SK-N-SH (cell line): Measurements from ENCODE around the gene ZNF248. TPM values are rescaled to one million over a fixed set of nuclear protein-coding genes. Genes with fewer than 3 reads are reported as not detected.

ENCODE experiments used
- CTCF ChIA-PET: fragments of 300-600, 350-600 bp; formaldehyde crosslinking; extraction: SDS; loops from one replicate; lab custom pipeline; 2021; lab: Yijun Ruan, JAX
- POLR2A ChIA-PET: fragments of 350-600 bp; sonication (Branson Sonifier 250); formaldehyde crosslinking; extraction: SDS; loops from one replicate; lab custom pipeline; 2020; ENCODE audit warnings: antibody characterized with exemption, inconsistent platforms; lab: Yijun Ruan, JAX
- DNase-seq: peaks from one replicate; pipeline ENCODE4 v3.0.0; 2012
- H2AFZ ChIP-seq: fragments of 200-600 bp; sonication (generic); 2 replicates; pipeline ENCODE4 v1.8.1; 2016; ENCODE audit warnings: antibody characterized with exemption, mild to moderate bottlenecking, low read depth
- H3F3A ChIP-seq: fragments of 200-600 bp; sonication (generic); replicated peaks from 2 replicates; pipeline ENCODE3; 2016; ENCODE audit warnings: antibody characterized with exemption, mild to moderate bottlenecking; ENCODE audit not compliant: insufficient read depth
- H3K27ac ChIP-seq, 2 experiments: fragments of 200-500 bp in 1 of 2; fragments of 200-600 bp in 1 of 2; sonication (Bioruptor generic) in 1 of 2; sonication (generic), shearing (Covaris generic) in 1 of 2; 2 replicates each; pipeline versions ENCODE4 v1.5.1 to v1.6.1; 2014 to 2016; ENCODE audit warnings: low read depth in 2 of 2, inconsistent platforms in 1 of 2, low read length in 1 of 2, mild to moderate bottlenecking in 1 of 2, mixed read lengths in 1 of 2
- H3K27me3 ChIP-seq: fragments of 200-600 bp; sonication (generic), shearing (Covaris generic); 2 replicates; pipeline ENCODE4 v1.6.1; 2016; ENCODE audit warnings: mixed run types; ENCODE audit not compliant: insufficient read depth
- H3K36me3 ChIP-seq, 2 experiments: fragments of 200-500 bp in 1 of 2; fragments of 200-600 bp in 1 of 2; sonication (Bioruptor generic) in 1 of 2; sonication (generic) in 1 of 2; replicated peaks in 1 of 2; 2 replicates each; pipeline versions ENCODE3 to v1.5.1; 2014 to 2016; ENCODE audit warnings: low read length in 1 of 2, mild to moderate bottlenecking in 1 of 2; ENCODE audit not compliant: insufficient read depth in 2 of 2, control insufficient read depth in 1 of 2
- H3K4me1 ChIP-seq, 2 experiments: fragments of 200-500 bp in 1 of 2; fragments of 200-600 bp in 1 of 2; sonication (Bioruptor generic) in 1 of 2; sonication (generic), shearing (Covaris generic) in 1 of 2; 2 replicates each; pipeline versions ENCODE4 v1.5.1 to v1.6.1; 2014 to 2016; ENCODE audit warnings: low read depth in 1 of 2, low read length in 1 of 2, mixed run types in 1 of 2; ENCODE audit not compliant: insufficient read depth in 2 of 2, control insufficient read depth in 1 of 2
- H3K4me2 ChIP-seq: fragments of 200-600 bp; sonication (generic), shearing (Covaris generic); 2 replicates; pipeline ENCODE4 v1.6.1; 2017; ENCODE audit warnings: mixed run types
- H3K4me3 ChIP-seq, 2 experiments: fragments of 200-500 bp in 1 of 2; fragments of 200-600 bp in 1 of 2; sonication (Bioruptor generic) in 1 of 2; sonication (generic), shearing (Covaris generic) in 1 of 2; 2 replicates each; pipeline versions ENCODE4 v1.5.1 to v1.8.1; 2014 to 2016; ENCODE audit warnings: low read depth in 2 of 2, inconsistent platforms in 1 of 2, low read length in 1 of 2, mild to moderate bottlenecking in 1 of 2, mixed read lengths in 1 of 2, moderate library complexity in 1 of 2
- H3K79me2 ChIP-seq: fragments of 200-600 bp; sonication (generic); 2 replicates; pipeline ENCODE4 v1.8.1; 2017; ENCODE audit warnings: mild to moderate bottlenecking; ENCODE audit not compliant: insufficient read depth
- H3K9ac ChIP-seq: fragments of 200-600 bp; sonication (generic); 2 replicates; pipeline ENCODE4 v1.6.1; 2017; ENCODE audit warnings: mixed run types
- H3K9me2 ChIP-seq: fragments of 200-600 bp; sonication (generic); 2 replicates; pipeline ENCODE4 v1.6.1; 2017; ENCODE audit warnings: mixed run types
- H3K9me3 ChIP-seq: fragments of 200-600 bp; sonication (generic); 2 replicates; pipeline ENCODE4 v1.6.1; 2017; ENCODE audit warnings: mixed run types, mild to moderate bottlenecking, moderate library complexity
- H4K20me1 ChIP-seq: fragments of 200-600 bp; sonication (generic); 2 replicates; pipeline ENCODE4 v1.6.1; 2017; ENCODE audit warnings: mild to moderate bottlenecking, mixed run types; ENCODE audit not compliant: insufficient read depth
- CTCF ChIP-seq: fragments of 200-600 bp; sonication (generic); IDR thresholded peaks from 2 replicates; pipeline ENCODE4 v1.6.1; 2017; ENCODE audit warnings: antibody characterized with exemption, mild to moderate bottlenecking, moderate library complexity
- ELF1 ChIP-seq: IDR thresholded peaks from 2 replicates; pipeline ENCODE4 v1.4.0; 2012
- EP300 ChIP-seq, 2 experiments: IDR thresholded peaks; 2 replicates each; pipeline versions ENCODE4 v1.4.0 to v1.6.1; 2012; ENCODE audit warnings: borderline replicate concordance in 1 of 2, low read depth in 1 of 2, low read length in 1 of 2
- EZH2phosphoT487 ChIP-seq: fragments of 200-600 bp; sonication (generic); IDR thresholded peaks from 2 replicates; pipeline ENCODE4 v1.6.1; 2017; ENCODE audit warnings: low read depth, mixed run types, mild to moderate bottlenecking, antibody characterized with exemption, moderate library complexity, borderline replicate concordance
- FOXJ3 ChIP-seq: sonication (generic); formaldehyde crosslinking; IDR thresholded peaks from 2 replicates; pipeline ENCODE4 v1.5.1; 2020; ENCODE audit warnings: mild to moderate bottlenecking, missing genetic modification reagents
- FOXM1 ChIP-seq: IDR thresholded peaks from 2 replicates; pipeline ENCODE4 v1.4.0; 2012; ENCODE audit warnings: low read depth, mild to moderate bottlenecking
- GABPA ChIP-seq: IDR thresholded peaks from 2 replicates; pipeline ENCODE4 v1.4.0; 2012; ENCODE audit warnings: low read depth, mild to moderate bottlenecking
- IRF3 ChIP-seq: fragments of 150-350 bp; IDR thresholded peaks from 2 replicates; pipeline ENCODE4 v1.6.1; 2016; ENCODE audit warnings: mild to moderate bottlenecking, low read depth, low read length
- MXI1 ChIP-seq: IDR thresholded peaks from 2 replicates; pipeline ENCODE4 v1.6.1; 2012; ENCODE audit warnings: mild to moderate bottlenecking, low read depth, low read length, improper control_type of control experiment
- NFIC ChIP-seq: IDR thresholded peaks from 2 replicates; pipeline ENCODE4 v1.4.0; 2012; ENCODE audit warnings: borderline replicate concordance
- NRF1 ChIP-seq: IDR thresholded peaks from 2 replicates; pipeline ENCODE4 v1.6.1; 2012; ENCODE audit warnings: low read depth, mild to moderate bottlenecking, low read length
- PBX3 ChIP-seq: IDR thresholded peaks from 2 replicates; pipeline ENCODE4; 2012
- POLR2AphosphoS5 ChIP-seq: IDR thresholded peaks from 2 replicates; pipeline ENCODE4 v1.6.1; 2012; ENCODE audit warnings: low read depth, low read length
- RAD21 ChIP-seq: IDR thresholded peaks from 2 replicates; pipeline ENCODE4 v1.6.1; 2012; ENCODE audit warnings: mild to moderate bottlenecking, low read length
- RCOR1 ChIP-seq: fragments of 150-350 bp; IDR thresholded peaks from 2 replicates; pipeline ENCODE4 v1.6.1; 2017; ENCODE audit warnings: antibody characterized with exemption, low read length
- RFX5 ChIP-seq: IDR thresholded peaks from 2 replicates; pipeline ENCODE4 v1.6.1; 2012; ENCODE audit warnings: mild to moderate bottlenecking, improper control_type of control experiment, low read length
- SIN3A ChIP-seq: IDR thresholded peaks from 2 replicates; pipeline ENCODE4 v1.6.1; 2012; ENCODE audit warnings: low read depth, mild to moderate bottlenecking, low read length, moderate library complexity, borderline replicate concordance
- SMC3 ChIP-seq: IDR thresholded peaks from 2 replicates; pipeline ENCODE4 v1.6.1; 2012; ENCODE audit warnings: low read depth, low read length, improper control_type of control experiment
- TAF1 ChIP-seq: IDR thresholded peaks from 2 replicates; pipeline ENCODE4 v1.6.1; 2012; ENCODE audit warnings: low read depth, mild to moderate bottlenecking, low read length, moderate library complexity, borderline replicate concordance
- USF1 ChIP-seq: IDR thresholded peaks from 2 replicates; pipeline ENCODE4 v1.4.0; 2012; ENCODE audit warnings: low read depth, borderline replicate concordance
- USF2 ChIP-seq: fragments of 150-350 bp; IDR thresholded peaks from 2 replicates; pipeline ENCODE4 v1.6.1; 2017; ENCODE audit warnings: antibody characterized with exemption, low read length, low read depth, borderline replicate concordance
- WGBS: methylation state at CpG from one replicate; pipeline ENCODE4 v1.1.6; 2017; ENCODE audit warnings: low lambda C conversion rate; 5-methylcytosine and 5-hydroxymethylcytosine counted together
- polyA plus RNA-seq, 3 experiments: library from polyadenylated mRNA; depleted of rRNA; stranded (reverse); fragments of >200 nt; gene quantifications; 2 replicates each; pipeline ENCODE4 v1.2.3, GENCODE V29; 2012

Gene ZNF248
- polyA plus RNA-seq, 1 of the 3 experiments (the other 2 are of a cell fraction): 6.5 TPM

GRCh38 chr10:37784678-37785077 lies 72.7 kb downstream of the ZNF248 start:
- no peak overlapping the region for H3K9ac ChIP-seq
- DNase-seq: no peak
- H3K27me3 ChIP-seq: no peaks in the 10 kb centered on the region
- no peaks in the 10 kb centered on the region for H3K9me3 ChIP-seq
- no peaks in the 10 kb centered on the region for H3F3A ChIP-seq
- H3K9me2 ChIP-seq: no peaks in the 10 kb centered on the region
- H3K36me3 ChIP-seq: no peaks in the 10 kb centered on the region
- no peaks in the 10 kb centered on the region for H3K79me2 ChIP-seq
- ChIA-PET CTCF (no interaction called here), POLR2A (no interaction called here)
- no peak overlapping the region for H3K4me2 ChIP-seq
- WGBS: 20% methylated on average over 4 of the region's 4 CpGs
- no peaks in the 10 kb centered on the region for H4K20me1 ChIP-seq
- no peak overlapping the region for H3K4me3 ChIP-seq
- no peak overlapping the region for H3K27ac ChIP-seq
- H2AFZ ChIP-seq: no peak overlapping the region
- TF ChIP-seq USF2: no peak
- TF ChIP-seq FOXM1: no peak
- no peak for TF ChIP-seq GABPA
- TF ChIP-seq PBX3: no peak
- no peaks in the 10 kb centered on the region for H3K4me1 ChIP-seq

- Histone ChIP-seq H3K27ac (no peak overlapping the region), H3K4me3 (no peak overlapping the region), H3K9me3 (no peaks in the 10 kb centered on the region), H3K79me2 (no peaks in the 10 kb centered on the region), H3K27me3 (no peaks in the 10 kb centered on the region), H4K20me1 (no peaks in the 10 kb centered on the region), H3K4me2 (no peak overlapping the region), H3K9ac (no peak overlapping the region), H3K36me3 (no peaks in the 10 kb centered on the region), H2AFZ (no peak overlapping the region), H3K9me2 (no peaks in the 10 kb centered on the region), H3F3A (no peaks in the 10 kb centered on the region), H3K4me1 (no peaks in the 10 kb centered on the region)
- POLR2A ChIA-PET: no interaction called here
- DNase-seq: no peak
- CTCF ChIA-PET: no interaction called here
- 37% methylated on average over 30 of the region's 32 CpGs for WGBS
- TF ChIP-seq EZH2phosphoT487 (no peak), IRF3 (no peak), RFX5 (no peak), RAD21 (no peak), NRF1 (no peak), CTCF (no peak), ELF1 (no peak), POLR2AphosphoS5 (no peak), TAF1 (no peak), SIN3A (no peak), EP300 (IDR thresholded peaks at IDR 0.05; ENCODE audit: borderline replicate concordance in 1 of 2, low read depth in 1 of 2, low read length in 1 of 2) (no peak), SMC3 (no peak), USF1 (no peak), RCOR1 (no peak), USF2 (no peak), NFIC (no peak), MXI1 (no peak), PBX3 (no peak), FOXJ3 (CRISPR knock-in tag) (no peak)
These were observed 76.9 kb downstream of the ZNF248 start for GRCh38 chr10:37780536-37780935.
